Activated CD4-positive, alpha-beta T cell treated with anti-CD3 and anti-CD28 coated beads, Interleukin-2, amount 50 U/mL, for 16 hours (primary cell): ENCODE data around the gene MLLT3.

Experiments used
- DNase-seq: peaks from one replicate; pipeline ENCODE4 v3.0.0-alpha.2; 2020

MLLT3 gene

GRCh38 chr9:20553558-20554149 is 68.6 kb downstream of the MLLT3 start:
- no peak for DNase-seq

DNA sequence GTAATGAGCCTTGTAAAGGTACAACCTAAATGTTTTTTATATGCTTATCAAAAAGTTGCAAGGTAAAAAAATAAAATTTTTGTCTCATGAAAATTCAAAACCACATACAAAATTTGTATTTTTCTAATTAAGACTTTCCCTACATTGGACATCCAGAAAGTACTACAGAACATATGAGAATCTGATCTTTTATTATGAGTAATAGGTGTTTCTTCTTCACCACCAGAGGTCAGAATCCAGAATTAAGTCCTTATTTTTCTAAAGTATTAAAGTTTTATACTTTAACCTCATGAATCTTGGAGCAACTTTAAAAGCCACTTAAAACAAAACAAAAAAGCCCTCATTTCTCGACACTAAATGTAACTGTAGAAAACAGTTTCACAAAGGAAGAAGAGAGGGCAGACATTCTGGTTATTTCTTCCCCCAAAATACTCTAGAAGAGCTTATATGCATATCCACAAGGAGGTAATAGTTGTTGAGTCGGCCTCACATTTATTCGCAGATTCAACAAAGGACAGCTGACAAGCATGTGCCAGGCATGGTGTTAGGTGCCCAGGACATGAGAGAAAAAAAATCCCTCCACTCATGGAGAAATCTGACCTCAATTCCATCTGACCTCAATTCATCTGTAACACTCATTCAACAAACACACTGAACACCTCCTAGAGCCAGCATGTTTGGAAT is 69.3 kb downstream of the MLLT3 start:
- peak; percentile 55 for DNase-seq

GRCh38 chr9:20551835-20552234 is 70.5 kb downstream of the MLLT3 start:
- peak; percentile 86 for DNase-seq

GRCh38 chr9:20551236-20551635 is 71.1 kb downstream of the MLLT3 start:
- DNase-seq = no peak

DNA sequence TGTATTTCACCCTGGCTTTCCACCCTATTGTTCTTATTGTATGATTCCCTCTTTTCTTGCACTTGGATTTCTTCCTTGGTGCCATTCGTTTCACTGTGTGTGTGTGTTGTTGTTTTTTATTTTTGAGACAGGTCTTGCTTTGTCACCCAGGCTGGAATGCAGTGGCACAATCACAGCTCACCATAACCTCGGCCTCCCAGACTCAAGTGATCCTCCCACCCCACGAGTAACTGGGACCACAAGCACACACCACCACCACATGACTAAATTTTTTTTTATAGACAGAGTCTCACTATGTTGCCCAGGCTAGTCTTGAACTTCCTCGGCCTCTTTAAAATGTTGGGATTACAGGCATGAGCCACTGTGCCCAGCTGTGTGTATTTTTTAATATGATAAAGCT is 72.0 kb downstream of the MLLT3 start:
- DNase-seq = no peak

- DNase-seq = no peak
These were observed 73.2 kb downstream of the MLLT3 start for GRCh38 chr9:20549053-20549452.

DNA sequence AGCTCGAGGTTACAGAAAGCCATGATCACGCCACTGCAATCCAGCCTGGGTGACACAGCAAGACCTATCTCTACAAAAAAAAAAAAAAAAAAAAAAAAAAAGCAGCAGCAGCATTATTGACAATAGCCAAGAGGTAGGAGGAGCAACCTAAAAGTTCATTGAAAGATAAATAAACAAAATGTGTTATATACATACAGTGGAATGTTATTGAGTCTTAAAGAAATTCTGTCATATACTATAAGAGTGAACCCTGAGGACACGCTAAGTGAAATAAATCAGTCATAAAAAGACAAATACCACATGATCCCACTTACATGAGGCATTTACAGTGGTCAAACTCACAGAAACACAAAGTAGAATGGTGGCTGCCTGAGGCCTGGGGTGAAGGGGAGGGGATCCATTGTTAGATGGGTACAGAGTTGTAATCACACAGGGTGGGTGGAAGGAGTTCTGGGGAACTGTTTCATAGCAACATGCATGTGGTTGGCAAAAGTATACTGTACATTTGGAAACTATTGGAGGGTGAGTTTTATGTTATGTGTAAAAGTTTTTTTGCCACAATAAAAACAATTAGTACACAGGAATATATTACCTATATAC is 77.2 kb downstream of the MLLT3 start:
- no peak for DNase-seq

DNA sequence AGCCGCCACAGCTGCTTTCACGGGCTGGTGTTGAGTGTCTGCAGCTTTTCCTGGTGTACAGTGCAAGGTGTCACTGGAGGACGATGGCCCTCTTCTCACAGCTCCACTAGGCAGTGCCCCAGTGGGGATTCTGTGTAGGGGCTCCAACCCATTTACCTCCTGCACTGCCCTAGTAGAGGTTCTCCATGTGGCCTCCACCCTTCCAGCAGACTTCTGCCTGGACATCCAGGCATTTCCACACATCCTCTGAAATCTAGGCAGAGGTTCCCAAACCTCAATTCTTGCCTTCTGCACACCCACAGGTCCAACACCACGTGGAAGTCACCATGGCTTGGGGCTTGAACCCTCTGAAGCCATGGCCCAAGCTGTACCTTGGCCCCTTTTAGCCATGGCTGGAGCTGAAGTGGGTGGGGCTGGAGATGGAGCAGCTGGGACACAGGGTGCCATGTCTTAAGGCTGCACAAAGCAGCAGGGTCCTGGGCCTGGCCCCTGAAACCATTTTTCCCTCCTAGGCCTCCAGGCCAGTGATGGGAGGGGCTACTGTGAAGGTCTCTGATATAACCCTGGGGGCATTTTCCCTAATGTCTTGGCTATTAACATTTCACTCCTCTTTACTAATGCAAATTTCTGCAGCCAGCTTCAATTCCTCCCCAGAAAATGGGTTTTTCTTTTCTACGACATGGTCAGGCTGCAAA is 82.0 kb downstream of the MLLT3 start:
- no peak for DNase-seq

GRCh38 chr9:20538956-20539355 is 83.3 kb downstream of the MLLT3 start:
- no peak for DNase-seq

- no peak for DNase-seq
These were observed 84.2 kb downstream of the MLLT3 start for GRCh38 chr9:20538092-20538491.

DNA sequence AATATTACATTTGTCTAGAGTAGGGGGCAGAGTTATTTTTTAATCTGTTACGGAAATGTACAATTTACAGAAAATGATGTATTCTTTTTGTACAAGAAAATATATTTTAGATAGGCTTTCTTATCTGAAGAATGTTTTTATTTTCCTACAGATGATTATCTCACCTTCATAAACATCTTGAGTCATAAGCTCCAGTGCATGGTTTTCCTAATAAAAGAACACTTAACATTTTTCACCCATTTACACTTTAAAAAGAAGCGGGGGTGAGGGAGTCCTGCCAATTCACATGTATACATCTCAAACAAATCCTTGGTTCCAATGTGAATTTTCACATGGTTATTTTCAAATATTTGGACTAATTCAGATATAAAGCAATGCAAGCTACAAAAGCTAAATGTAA is 85.0 kb downstream of the MLLT3 start:
- no peak for DNase-seq

DNA sequence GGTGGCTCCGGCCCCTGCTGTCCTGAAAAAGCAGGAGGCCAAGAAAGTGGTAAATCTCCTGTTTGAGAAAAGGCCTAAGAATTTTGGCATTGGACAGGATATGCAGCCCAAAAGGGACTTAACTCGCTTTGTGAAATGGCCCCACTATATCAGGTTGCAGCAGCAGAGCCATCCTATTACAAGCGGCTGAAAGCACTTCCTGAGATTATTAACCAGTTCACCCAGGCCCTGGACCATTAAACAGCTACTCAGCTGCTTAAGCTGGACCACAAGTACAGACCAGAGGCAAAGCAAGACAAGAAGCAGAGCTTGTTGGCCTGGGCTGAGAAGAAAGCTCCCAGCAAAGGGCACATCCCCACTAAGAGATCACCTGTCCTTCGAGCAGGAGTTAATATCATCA is 89.7 kb downstream of the MLLT3 start:
- no peak for DNase-seq

DNA sequence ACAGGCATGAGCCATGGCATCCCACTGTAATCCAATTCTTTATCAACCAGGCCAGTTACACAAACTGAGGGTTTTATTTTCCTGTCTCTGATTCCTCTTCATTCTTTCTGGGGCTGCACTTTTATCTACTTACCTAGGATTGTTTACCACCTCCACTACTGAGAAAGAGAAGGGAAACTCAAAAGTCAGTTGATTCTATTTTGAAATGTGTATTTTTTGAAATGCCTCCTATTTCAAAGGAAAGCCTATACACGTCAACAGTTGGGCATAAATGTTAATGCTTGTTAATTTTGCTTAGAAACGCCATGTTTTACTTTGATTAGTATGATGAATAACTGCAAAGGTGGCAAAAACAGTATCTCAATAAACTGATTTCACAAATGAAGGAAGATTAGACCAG is 92.5 kb downstream of the MLLT3 start:
- DNase-seq = no peak

GRCh38 chr9:20528253-20528652 is 94.0 kb downstream of the MLLT3 start:
- no peak for DNase-seq

GRCh38 chr9:20526500-20527319 is 95.6 kb downstream of the MLLT3 start:
- peak; percentile 29 for DNase-seq

DNA sequence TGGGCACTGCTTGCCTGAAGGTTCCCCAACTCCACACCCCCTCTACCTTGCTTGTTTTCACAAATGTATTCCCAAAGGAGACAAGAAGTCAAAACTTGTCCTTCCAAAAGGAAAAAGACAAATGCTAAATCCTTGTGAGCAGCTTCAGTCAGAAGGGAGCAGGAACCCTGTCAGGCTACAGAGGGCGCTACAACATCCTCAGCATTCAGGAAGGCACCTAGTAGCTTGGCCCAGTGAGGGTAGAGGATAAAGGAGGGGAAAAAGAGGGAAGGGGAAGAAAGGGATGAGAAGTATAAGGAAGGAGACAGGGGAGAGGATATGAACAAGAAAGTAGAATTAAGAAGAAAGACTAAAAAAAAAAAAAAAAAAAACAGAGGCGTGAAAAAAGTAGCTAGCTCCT is 97.5 kb downstream of the MLLT3 start:
- DNase-seq = no peak

GRCh38 chr9:20518737-20519136 is 103.6 kb downstream of the MLLT3 start:
- DNase-seq = no peak

- no peak for DNase-seq
These were observed 109.0 kb downstream of the MLLT3 start for GRCh38 chr9:20513126-20513913.

- DNase-seq = no peak
These were observed 109.7 kb downstream of the MLLT3 start for GRCh38 chr9:20512636-20513035.

DNA sequence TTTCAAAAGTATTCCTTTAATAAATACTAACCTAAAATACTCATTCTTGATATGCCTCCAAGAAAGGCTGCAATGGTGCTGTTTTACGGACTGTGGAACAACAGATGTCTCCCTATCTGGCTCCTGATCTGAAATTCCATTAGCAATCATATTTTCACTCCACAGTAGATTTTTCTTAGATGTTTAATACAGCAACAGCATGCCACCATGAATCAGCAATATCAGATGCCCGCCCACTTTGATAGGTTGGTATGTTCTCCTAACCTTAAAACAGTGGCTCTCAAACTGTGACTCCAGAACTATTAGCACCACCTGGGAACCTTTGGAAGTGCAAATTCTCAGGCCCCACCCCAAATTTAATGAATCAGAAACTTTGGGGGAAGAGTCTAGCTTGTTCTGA is 110.2 kb downstream of the MLLT3 start:
- no peak for DNase-seq

DNA sequence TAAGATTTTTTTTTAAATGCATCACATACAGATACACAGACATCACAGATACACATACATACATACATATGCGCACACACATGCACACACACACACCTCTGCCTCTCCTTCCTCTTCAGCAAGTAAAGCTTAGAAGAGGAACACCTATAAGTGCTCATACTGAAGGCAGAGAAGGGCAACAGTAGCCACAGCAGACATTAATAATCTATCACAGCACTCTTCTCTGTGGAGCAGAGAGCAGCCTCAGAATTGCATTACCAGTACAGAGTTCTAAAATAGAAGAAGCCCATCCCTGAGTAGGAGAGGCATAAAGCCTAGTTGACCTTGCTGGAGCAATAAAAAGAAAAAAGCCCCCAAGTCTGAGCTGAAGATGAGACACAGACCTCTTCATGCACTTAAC is 110.6 kb downstream of the MLLT3 start:
- no peak for DNase-seq

GRCh38 chr9:20509466-20509865 is 112.8 kb downstream of the MLLT3 start:
- DNase-seq = no peak
